ENCODE results near the gene CREB3L1.

The CREB3L1 gene

DNA sequence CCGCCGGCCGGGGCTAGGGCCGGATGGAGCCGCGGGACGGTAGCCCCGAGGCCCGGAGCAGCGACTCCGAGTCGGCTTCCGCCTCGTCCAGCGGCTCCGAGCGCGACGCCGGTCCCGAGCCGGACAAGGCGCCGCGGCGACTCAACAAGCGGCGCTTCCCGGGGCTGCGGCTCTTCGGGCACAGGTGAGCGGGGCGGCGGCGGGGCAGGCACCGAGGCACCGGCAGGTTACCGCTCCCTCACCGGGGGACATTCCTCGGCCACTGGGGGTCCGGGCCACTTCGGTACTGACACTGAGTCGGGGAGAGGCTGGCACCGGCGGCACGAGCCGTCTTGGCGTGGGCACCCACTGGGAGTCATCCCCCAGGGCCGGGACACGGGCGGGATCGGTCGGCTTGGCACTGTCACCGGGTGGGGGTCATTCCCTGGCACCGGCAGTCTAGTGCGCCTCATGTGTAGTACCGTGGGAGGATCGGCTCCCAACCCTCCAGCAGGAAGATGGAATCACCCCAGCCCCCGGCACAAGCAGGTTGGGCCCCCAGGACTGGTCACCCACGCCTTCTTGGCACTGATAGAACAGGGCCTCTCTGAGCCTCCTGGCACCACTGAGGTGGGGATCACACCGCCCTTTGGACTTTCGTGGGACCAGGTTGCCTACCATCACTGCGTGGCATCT is 70.3 kb downstream of the CREB3L1 start:
- Mint-ChIP-seq H3K27ac (peak overlapping the region in 1 of 2 donors; percentile 29), H3K4me3 (peak overlapping the region; percentile 93 to 96), H3K4me1 (peaks cover 87% of the 10 kb centered on the region), H3K9me3 (no peaks in the 10 kb centered on the region), H3K27me3 (no peaks in the 10 kb centered on the region)
- DNase-seq = peak in 1 of 2 donors; percentile 38
- ATAC-seq = peak; percentile 0

GRCh38 chr11:46348566-46349401 is 71.3 kb downstream of the CREB3L1 start:
- Mint-ChIP-seq H3K27me3 (no peaks in the 10 kb centered on the region), H3K4me1 (peaks cover 90% of the 10 kb centered on the region), H3K9me3 (no peaks in the 10 kb centered on the region), H3K4me3 (peak overlapping the region; percentile 93 to 96), H3K27ac (peak overlapping the region; percentile 84 to 91)
- peak in 1 of 2 donors; percentile 76 for DNase-seq
- peak; percentile 63 for ATAC-seq

- H3K27me3 Mint-ChIP-seq = no peaks in the 10 kb centered on the region
- peak overlapping the region; percentile 20 to 90 for H3K4me3 Mint-ChIP-seq
- H3K4me1 Mint-ChIP-seq = peaks cover 90% of the 10 kb centered on the region
- ATAC-seq (no peak), DNase-seq (no peak)
- no peak overlapping the region for H3K27ac Mint-ChIP-seq
- no peaks in the 10 kb centered on the region for H3K9me3 Mint-ChIP-seq
These were observed 73.2 kb downstream of the CREB3L1 start for GRCh38 chr11:46350695-46351094.

- DNase-seq (no peak), ATAC-seq (no peak)
- no peaks in the 10 kb centered on the region for H3K27me3 Mint-ChIP-seq
- H3K4me3 Mint-ChIP-seq = peak overlapping the region; percentile 89 to 90
- peak overlapping the region in 1 of 2 donors; percentile 96 for H3K27ac Mint-ChIP-seq
- no peaks in the 10 kb centered on the region for H3K9me3 Mint-ChIP-seq
- H3K4me1 Mint-ChIP-seq = peaks cover 90% of the 10 kb centered on the region
These were observed 73.7 kb downstream of the CREB3L1 start for GRCh38 chr11:46351148-46351547.

DNA sequence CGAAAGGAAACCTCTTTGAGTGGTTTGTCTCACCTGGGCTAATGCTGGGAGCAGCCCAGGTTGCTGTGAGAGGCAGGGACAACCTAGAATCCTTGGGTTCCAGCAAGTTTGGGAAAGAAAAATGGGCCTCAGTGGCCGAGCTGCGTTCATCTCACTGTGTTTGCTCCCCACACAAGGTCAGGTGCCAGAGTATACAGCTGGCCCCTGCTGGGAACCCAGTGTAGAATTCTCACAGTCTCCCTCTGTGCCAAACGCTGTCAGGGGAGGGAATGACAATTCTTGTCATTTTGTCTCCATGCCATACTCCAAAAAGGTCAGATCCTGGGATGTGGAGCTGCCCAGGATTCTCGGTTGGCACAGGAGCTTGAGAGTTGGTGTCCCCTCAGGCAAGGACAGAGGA is 74.1 kb downstream of the CREB3L1 start:
- ATAC-seq (no peak), DNase-seq (no peak)
- Mint-ChIP-seq H3K4me1 (peaks cover 90% of the 10 kb centered on the region), H3K4me3 (peak overlapping the region; percentile 89 to 90), H3K27ac (peak overlapping the region; percentile 72 to 96), H3K9me3 (no peaks in the 10 kb centered on the region), H3K27me3 (no peaks in the 10 kb centered on the region)

DNA sequence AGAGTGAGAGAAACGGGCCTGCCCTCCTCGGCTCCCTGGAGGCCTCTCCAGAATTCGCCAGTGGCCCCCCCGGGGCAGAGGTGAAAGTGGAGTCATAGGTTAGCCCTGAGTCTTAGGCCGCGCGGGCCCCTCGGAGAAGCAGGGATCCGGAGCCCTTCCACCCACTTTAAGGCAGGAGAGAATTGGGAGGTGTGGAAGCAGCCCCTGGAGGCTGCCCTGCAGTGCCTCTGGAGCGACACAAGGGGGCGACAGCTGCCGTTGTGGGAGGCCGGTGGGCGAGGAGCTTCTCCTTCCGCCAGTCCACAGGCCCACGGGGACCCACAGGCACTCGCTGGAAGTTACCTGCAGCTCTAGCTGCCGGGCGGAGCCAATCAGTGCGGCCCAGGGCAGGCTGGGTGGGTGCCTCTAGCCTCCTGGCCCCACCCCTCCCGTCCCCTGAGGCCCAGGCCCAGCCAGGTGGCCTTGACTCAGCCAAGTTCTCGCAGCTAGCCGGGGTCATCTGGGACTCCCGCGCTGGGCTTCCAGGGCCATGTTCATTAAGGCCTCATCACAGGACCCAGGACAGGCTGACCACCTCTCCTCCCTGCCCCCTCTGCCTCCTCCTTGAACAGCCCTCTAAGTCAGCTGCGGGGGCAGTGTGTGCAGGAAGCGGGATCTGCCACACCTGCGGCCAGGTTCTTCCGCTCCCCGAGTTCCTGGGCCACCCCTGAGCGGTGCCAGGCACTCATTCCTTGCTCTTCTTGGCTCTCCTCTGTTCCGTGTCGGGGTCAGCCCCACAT is 74.8 kb downstream of the CREB3L1 start:
- peaks cover 91% of the 10 kb centered on the region for H3K4me1 Mint-ChIP-seq
- ATAC-seq = peak; percentile 73
- H3K9me3 Mint-ChIP-seq = no peaks in the 10 kb centered on the region
- peak; percentile 86 to 88 for DNase-seq
- H3K27me3 Mint-ChIP-seq = no peaks in the 10 kb centered on the region
- H3K4me3 Mint-ChIP-seq = peak overlapping the region; percentile 89 to 90
- H3K27ac Mint-ChIP-seq = peak overlapping the region; percentile 94 to 96

DNA sequence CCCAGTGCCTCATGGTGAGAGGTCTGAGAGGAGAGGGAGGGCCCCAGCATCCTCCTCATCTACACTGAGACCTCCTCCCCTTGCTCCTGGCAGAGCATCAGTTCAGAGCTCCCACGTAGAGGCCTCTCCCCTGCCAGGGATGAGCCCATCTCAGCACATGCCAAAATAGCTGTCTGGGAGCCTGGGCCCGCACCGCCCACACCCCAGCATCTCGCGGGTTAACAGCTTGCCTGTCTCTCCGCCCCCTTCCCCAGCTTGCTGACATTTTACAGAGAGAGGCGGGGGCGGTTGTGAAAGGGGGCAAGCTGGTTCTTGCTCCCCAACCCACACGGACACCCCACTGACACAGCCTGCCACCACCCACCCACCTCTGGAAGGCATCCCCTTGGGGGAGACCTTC is 76.2 kb downstream of the CREB3L1 start:
- H3K4me3 Mint-ChIP-seq = peak overlapping the region; percentile 89 to 90

GRCh38 chr11:46356924-46357482 is 79.5 kb downstream of the CREB3L1 start:
- Mint-ChIP-seq H3K27me3 (no peaks in the 10 kb centered on the region), H3K4me3 (peak overlapping the region in 1 of 2 donors; percentile 6), H3K27ac (peak overlapping the region; percentile 44 to 72), H3K4me1 (peaks cover 88% of the 10 kb centered on the region), H3K9me3 (no peaks in the 10 kb centered on the region)
- no peak for ATAC-seq
- no peak for DNase-seq

More for the DNA sequence above, 76.2 kb downstream of the CREB3L1 start:
- ATAC-seq = peak; percentile 43
- no peaks in the 10 kb centered on the region for H3K9me3 Mint-ChIP-seq
- peak; percentile 52 to 69 for DNase-seq
- H3K4me1 Mint-ChIP-seq = peaks cover 98% of the 10 kb centered on the region
- H3K27ac Mint-ChIP-seq = peak overlapping the region in 1 of 2 donors; percentile 54
- no peaks in the 10 kb centered on the region for H3K27me3 Mint-ChIP-seq

DNA sequence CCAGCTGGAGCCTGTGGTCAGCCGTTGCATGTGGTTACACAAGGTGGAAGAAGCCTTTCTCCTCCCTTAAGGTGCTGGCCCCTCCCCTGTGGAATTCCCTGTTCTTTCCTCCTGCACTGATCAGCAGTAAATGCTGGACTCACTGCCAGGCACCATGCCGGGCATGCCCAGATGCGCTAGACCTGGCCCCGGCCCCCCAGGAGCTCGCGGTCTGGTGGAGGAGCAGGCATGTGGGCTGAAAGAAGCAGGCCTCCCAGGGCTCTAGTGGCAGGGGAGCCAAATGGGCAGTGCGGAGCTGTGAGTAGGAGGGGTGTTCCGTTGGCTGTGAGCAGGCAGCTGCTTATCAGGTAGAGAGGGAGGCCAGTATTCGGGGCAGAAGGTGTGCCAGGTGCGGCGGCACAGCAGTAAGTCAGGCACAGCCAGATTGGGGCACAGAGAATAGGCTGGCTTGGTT is 80.0 kb downstream of the CREB3L1 start:
- peak overlapping the region; percentile 10 to 83 for H3K27ac Mint-ChIP-seq
- ATAC-seq (no peak), DNase-seq (no peak)
- H3K4me1 Mint-ChIP-seq = peaks cover 88% of the 10 kb centered on the region
- H3K9me3 Mint-ChIP-seq = no peaks in the 10 kb centered on the region
- no peaks in the 10 kb centered on the region for H3K27me3 Mint-ChIP-seq
- H3K4me3 Mint-ChIP-seq = peak overlapping the region; percentile 32 to 60

GRCh38 chr11:46359953-46360352 is 82.5 kb downstream of the CREB3L1 start:
- Mint-ChIP-seq H3K4me1 (peaks cover 88% of the 10 kb centered on the region), H3K4me3 (peak overlapping the region in 1 of 2 donors; percentile 39), H3K9me3 (no peaks in the 10 kb centered on the region), H3K27ac (peak overlapping the region; percentile 40 to 48), H3K27me3 (no peaks in the 10 kb centered on the region)
- no peak for DNase-seq
- ATAC-seq = no peak

GRCh38 chr11:46360878-46361277 is 83.4 kb downstream of the CREB3L1 start:
- Mint-ChIP-seq H3K9me3 (no peaks in the 10 kb centered on the region), H3K4me1 (peaks cover 88% of the 10 kb centered on the region), H3K27ac (peak overlapping the region; percentile 96 to 97), H3K4me3 (peak overlapping the region; percentile 92 to 93), H3K27me3 (no peaks in the 10 kb centered on the region)
- ATAC-seq (peak; percentile 63), DNase-seq (no peak)

GRCh38 chr11:46361283-46362155 is 84.1 kb downstream of the CREB3L1 start:
- H3K4me1 Mint-ChIP-seq = peaks cover 84% of the 10 kb centered on the region

DNA sequence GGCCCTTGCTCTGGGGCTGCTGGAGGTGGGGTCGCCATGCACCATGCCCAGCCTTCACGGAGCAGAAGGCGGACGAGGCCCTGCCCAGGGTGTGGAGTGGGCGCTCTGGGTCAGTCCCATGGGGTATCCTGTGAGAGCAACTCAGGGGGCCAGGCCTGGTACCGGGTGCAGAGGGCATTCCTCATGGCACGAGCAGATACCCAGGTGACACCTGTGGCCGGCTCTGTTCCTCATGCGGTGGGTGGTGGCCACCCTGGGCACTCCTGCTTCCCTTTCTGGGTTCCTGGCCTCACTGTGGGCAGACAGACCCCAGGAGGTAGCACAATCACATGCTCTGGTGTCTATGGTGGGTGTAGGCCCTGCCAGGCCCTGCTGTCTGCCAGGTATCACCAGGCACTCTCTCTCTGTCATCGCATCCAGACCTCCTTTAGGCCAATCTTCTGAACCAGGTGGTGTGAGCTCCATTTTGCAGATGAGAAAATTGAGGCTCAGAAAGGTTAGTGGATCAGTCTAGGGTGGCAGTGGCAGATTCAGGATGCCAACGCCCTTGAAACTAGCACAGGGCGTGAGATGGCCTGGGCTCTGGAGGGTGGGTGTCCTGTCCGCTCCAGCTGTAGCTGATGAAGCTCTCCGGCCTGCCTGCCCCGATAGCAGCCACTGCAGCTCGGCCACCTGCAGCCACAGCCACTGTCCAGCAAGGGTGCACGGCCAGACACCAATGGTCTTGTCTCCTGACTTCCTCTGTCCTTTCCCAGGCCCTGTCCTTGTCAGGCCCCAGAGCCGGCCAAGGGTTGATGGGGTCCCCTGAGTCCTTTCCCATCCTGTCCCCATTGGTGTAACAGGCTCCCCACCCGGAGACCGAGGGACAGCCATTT is 84.9 kb downstream of the CREB3L1 start:
- ATAC-seq = peak; percentile 2
- Mint-ChIP-seq H3K27ac (peak overlapping the region; percentile 91 to 96), H3K4me1 (peaks cover 82% of the 10 kb centered on the region), H3K27me3 (no peaks in the 10 kb centered on the region), H3K4me3 (peak overlapping the region; percentile 92 to 93), H3K9me3 (no peaks in the 10 kb centered on the region)
- no peak for DNase-seq

More at GRCh38 chr11:46361283-46362155, 84.1 kb downstream of the CREB3L1 start:
- ATAC-seq (peak; percentile 91), DNase-seq (peak; percentile 58 to 72)
- no peaks in the 10 kb centered on the region for H3K27me3 Mint-ChIP-seq
- H3K9me3 Mint-ChIP-seq = no peaks in the 10 kb centered on the region
- H3K4me3 Mint-ChIP-seq = peak overlapping the region; percentile 92 to 93
- H3K27ac Mint-ChIP-seq = peak overlapping the region; percentile 96 to 97
